ENCODE measurements around the gene MTRR. TPM values are rescaled to one million over a fixed set of nuclear protein-coding genes. Genes with fewer than 3 reads are reported as not detected.

MTRR gene
- polyA plus RNA-seq, 1 of the 3 experiments (the other 2 are of a cell fraction) = 18.4 TPM

- Histone ChIP-seq H3K4me3 (ENCODE audit: low read depth in 2 of 2, low read length in 1 of 2) (no peak overlapping the region), H3K27me3 (ENCODE audit: insufficient read depth) (no peaks in the 10 kb centered on the region), H3K79me2 (ENCODE audit: insufficient read depth) (no peaks in the 10 kb centered on the region), H3K36me3 (replicated peaks in 1 of 2; ENCODE audit: control insufficient read depth in 1 of 2, insufficient read depth in 2 of 2, low read length in 1 of 2) (peaks cover 46 to 52% of the 10 kb centered on the region in 2 experiments), H4K20me1 (ENCODE audit: insufficient read depth) (no peaks in the 10 kb centered on the region), H3K4me2 (no peak overlapping the region), H3K9me2 (no peaks in the 10 kb centered on the region), H3K9ac (no peak overlapping the region), H3K4me1 (ENCODE audit: control insufficient read depth in 1 of 2, insufficient read depth in 2 of 2, low read depth in 1 of 2, low read length in 1 of 2) (peaks cover 0 to 5% of the 10 kb centered on the region in 2 experiments; a peak in 1 of 4 replicates), H3K9me3 (no peaks in the 10 kb centered on the region; the same call in 1 of the 2 replicates), H3K27ac (ENCODE audit: low read depth in 2 of 2, low read length in 1 of 2) (no peak overlapping the region), H3F3A (replicated peaks; ENCODE audit: insufficient read depth) (peaks cover 6% of the 10 kb centered on the region), H2AFZ (ENCODE audit: low read depth) (no peak overlapping the region)
- 94% methylated on average over 9 of the region's 9 CpGs for WGBS (ENCODE audit: low lambda C conversion rate)
- ChIA-PET CTCF (interaction anchor here (1.0 kb wide), 1 partner anchor 25 kb away, joined by 3 read pairs; no protein-coding TSS in a partner anchor), POLR2A (no interaction called here)
- TF ChIP-seq EZH2phosphoT487 (IDR thresholded peaks at IDR 0.05; ENCODE audit: borderline replicate concordance, low read depth) (no peak), TEAD4 (IDR thresholded peaks at IDR 0.05; ENCODE audit: borderline replicate concordance, insufficient read depth) (no peak), IRF3 (IDR thresholded peaks at IDR 0.05; ENCODE audit: low read depth, low read length) (no peak), NFIC (IDR thresholded peaks at IDR 0.05; ENCODE audit: borderline replicate concordance) (no peak), NRF1 (IDR thresholded peaks at IDR 0.05; ENCODE audit: low read depth, low read length) (no peak), RAD21 (IDR thresholded peaks at IDR 0.05; ENCODE audit: low read length) (no peak), TAF1 (IDR thresholded peaks at IDR 0.05; ENCODE audit: borderline replicate concordance, low read depth, low read length) (no peak), FOXM1 (IDR thresholded peaks at IDR 0.05; ENCODE audit: low read depth) (no peak), JUND (IDR thresholded peaks at IDR 0.05) (no peak), CHD2 (IDR thresholded peaks at IDR 0.05; ENCODE audit: low read length, partially characterized antibody) (no peak), RCOR1 (IDR thresholded peaks at IDR 0.05; ENCODE audit: low read length) (no peak), GATA2 (CRISPR knock-in tag; IDR thresholded peaks at IDR 0.05) (no peak), MXI1 (IDR thresholded peaks at IDR 0.05; ENCODE audit: low read depth, low read length) (no peak), EP300 (IDR thresholded peaks at IDR 0.05; ENCODE audit: borderline replicate concordance in 1 of 2, low read depth in 1 of 2, low read length in 1 of 2) (no peak), SMC3 (IDR thresholded peaks at IDR 0.05; ENCODE audit: low read depth, low read length) (no peak), USF2 (IDR thresholded peaks at IDR 0.05; ENCODE audit: borderline replicate concordance, low read depth, low read length) (no peak), FOXJ3 (CRISPR knock-in tag; IDR thresholded peaks at IDR 0.05) (no peak), ZBTB33 (IDR thresholded peaks at IDR 0.05; ENCODE audit: borderline replicate concordance, low read depth) (no peak)
- TF ChIP-seq, protein P1, sequence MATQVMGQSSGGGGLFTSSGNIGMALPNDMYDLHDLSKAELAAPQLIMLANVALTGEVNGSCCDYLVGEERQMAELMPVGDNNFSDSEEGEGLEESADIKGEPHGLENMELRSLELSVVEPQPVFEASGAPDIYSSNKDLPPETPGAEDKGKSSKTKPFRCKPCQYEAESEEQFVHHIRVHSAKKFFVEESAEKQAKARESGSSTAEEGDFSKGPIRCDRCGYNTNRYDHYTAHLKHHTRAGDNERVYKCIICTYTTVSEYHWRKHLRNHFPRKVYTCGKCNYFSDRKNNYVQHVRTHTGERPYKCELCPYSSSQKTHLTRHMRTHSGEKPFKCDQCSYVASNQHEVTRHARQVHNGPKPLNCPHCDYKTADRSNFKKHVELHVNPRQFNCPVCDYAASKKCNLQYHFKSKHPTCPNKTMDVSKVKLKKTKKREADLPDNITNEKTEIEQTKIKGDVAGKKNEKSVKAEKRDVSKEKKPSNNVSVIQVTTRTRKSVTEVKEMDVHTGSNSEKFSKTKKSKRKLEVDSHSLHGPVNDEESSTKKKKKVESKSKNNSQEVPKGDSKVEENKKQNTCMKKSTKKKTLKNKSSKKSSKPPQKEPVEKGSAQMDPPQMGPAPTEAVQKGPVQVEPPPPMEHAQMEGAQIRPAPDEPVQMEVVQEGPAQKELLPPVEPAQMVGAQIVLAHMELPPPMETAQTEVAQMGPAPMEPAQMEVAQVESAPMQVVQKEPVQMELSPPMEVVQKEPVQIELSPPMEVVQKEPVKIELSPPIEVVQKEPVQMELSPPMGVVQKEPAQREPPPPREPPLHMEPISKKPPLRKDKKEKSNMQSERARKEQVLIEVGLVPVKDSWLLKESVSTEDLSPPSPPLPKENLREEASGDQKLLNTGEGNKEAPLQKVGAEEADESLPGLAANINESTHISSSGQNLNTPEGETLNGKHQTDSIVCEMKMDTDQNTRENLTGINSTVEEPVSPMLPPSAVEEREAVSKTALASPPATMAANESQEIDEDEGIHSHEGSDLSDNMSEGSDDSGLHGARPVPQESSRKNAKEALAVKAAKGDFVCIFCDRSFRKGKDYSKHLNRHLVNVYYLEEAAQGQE (IDR thresholded peaks at IDR 0.05; ENCODE audit: low read depth, low read length) = no peak
- DNase-seq = no peak
Measured at GRCh38 chr5:7902666-7903625, 34.0 kb downstream of the MTRR start.
